Globus pallidus (tissue), 1 donor: ENCODE data around the gene RAB11FIP2.
A peak's percentile ranks its signal among the peaks of the same experiment; 100 is the strongest.

ENCODE experiments used
- DNase-seq: peaks from one replicate; pipeline ENCODE4 v3.0.0-alpha.2; 2015; ENCODE audit warnings: low spot score

RAB11FIP2 gene

GRCh38 chr10:118034791-118035261 lies 11.9 kb downstream of the RAB11FIP2 start:
- no peak for DNase-seq

DNA sequence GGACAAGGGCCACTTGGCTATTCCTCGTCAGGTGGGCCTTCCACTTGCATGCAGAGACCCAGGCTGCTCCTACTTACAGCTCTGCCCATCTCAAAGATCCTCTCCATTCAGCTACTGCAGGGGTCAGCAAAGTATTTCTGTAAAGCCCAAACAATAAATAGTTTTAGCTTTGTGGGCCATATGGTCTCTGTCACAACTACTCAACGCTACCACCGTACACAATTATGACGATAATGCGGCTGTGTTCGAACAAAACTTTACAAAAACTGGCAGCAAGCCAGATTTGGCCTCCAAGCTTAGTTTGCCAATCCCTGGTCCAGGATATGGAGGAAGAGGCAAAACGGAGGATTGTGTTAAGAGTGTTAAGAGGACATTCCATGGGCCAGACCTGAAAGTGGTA lies 12.8 kb downstream of the RAB11FIP2 start:
- DNase-seq = no peak

- DNase-seq = no peak
Measured at GRCh38 chr10:118032564-118032963, 14.2 kb downstream of the RAB11FIP2 start.

- DNase-seq = no peak
Measured at GRCh38 chr10:118031351-118032075, 15.2 kb downstream of the RAB11FIP2 start.

- DNase-seq = no peak
Measured at GRCh38 chr10:118028619-118029018, 18.1 kb downstream of the RAB11FIP2 start.

GRCh38 chr10:118027397-118027796 lies 19.3 kb downstream of the RAB11FIP2 start:
- DNase-seq = peak; percentile 83

- DNase-seq = no peak
Measured at GRCh38 chr10:118026936-118027335, 19.8 kb downstream of the RAB11FIP2 start.

DNA sequence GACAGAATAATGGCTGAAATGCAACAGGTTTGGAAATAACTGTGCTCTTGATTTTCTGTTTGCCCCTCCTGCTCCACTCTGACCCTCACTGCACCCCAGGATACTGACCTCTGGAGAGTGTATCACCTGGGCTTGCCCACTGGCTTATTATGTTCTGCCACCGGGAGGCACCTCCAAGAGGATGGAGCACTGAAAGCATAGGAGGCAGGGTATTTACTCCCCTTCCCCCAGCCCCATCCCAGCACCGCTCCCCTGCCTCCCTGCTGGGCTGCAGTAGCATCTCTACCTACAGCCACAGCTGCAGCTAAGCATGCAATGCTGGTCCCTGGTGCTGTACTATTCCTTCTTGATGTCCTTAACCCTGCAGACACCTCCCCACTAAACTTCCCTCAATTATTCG lies 26.4 kb downstream of the RAB11FIP2 start:
- DNase-seq = no peak

- DNase-seq = no peak
Measured at GRCh38 chr10:118017850-118018249, 28.9 kb downstream of the RAB11FIP2 start.

DNA sequence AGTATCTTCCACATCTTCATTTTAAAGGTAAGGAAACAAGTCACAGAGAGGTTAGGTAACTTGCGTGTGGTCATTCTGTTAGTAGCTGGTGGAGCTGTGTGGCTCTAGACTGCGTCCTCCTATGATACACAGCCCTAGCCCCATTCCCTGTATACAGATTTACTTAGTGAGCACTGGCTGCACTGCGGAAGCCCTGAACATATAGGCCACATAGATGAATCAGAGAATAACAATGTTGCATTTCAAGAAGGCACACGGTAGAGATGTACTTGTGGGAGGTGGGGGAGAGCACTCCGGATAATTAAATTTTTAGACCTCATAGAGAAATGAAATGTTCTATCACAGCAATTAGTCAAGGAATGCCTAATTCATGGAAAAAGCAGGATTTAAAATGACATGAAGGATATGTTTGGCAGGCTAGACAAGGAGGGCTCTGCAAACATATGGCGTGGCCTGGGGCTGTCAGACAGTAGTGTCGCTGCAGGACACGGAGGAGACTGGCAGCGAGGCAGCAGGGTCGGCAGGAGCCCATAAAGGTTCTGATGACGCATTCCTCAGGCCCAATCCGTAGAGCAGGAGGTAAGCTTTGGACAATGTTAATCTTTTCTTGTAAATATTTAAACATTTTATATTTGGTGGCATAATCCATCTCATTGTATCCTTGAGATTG lies 29.5 kb downstream of the RAB11FIP2 start:
- DNase-seq = no peak

DNA sequence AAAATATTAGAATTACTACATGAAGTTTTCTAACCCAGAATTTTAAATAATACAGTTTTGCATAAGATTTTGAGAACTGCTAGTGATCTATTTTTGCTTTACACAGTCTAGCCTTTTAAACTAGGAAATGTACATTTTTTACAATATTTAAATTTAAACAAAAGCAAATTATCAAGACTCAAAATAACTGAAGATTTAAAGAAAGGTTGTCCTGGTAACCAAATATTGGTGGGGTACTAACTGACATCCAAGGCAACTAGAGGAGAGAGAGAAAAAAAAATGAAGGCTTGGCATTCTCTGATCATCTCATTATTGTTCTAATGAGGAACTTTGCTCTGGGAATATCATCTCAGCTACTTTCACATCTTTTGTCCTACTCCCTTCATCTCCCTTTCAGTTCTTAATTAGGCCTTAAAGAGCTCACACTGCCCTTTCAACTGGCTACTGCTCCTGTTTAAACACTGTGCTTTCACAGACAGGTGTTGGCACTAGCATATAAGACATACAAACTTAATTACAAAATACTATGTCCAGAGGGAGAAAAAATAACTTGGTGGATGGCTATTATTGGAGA lies 33.7 kb downstream of the RAB11FIP2 start:
- no peak for DNase-seq

- no peak for DNase-seq
Measured at GRCh38 chr10:118007773-118008172, 39.0 kb downstream of the RAB11FIP2 start.

DNA sequence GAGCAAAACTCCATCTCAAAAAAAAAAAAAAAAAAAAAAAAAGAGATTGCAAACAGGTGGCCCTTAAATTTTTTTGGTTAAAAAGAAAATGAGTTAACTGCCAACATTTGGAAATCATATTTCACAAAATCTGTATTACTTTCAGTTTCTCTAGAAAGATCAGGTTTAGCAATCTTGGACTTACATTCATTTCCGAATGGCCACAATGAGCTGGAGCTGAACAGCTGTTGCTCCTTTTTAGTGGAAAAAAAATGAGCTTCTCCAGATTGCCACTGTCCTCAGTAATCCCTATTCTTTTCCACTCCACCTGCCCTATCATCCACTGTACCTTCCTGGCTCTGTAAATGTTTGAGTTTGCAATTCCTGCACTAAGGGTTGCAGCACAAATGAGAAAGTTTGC lies 43.6 kb downstream of the RAB11FIP2 start:
- no peak for DNase-seq

GRCh38 chr10:118002581-118002980 lies 44.2 kb downstream of the RAB11FIP2 start:
- no peak for DNase-seq

DNA sequence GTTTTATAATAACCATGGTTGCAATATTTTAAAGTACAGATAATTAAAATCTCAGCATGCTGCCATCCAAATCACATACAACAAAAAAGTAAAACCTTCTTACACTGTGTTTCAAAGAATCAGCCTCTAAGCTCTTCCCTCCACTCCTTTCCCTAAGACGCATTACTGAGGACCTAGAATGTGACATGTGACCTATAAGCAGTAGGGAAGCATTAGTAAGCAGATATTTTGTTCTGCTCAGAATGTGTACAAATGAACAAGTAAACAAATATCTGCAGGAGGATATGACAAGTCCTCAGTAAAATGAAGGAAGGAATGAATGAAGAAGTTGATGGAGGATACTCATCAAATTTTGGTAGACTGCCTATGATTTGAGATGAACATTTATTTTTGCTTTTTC lies 49.1 kb downstream of the RAB11FIP2 start:
- DNase-seq = no peak

GRCh38 chr10:117996709-117997108 lies 50.0 kb downstream of the RAB11FIP2 start:
- no peak for DNase-seq

DNA sequence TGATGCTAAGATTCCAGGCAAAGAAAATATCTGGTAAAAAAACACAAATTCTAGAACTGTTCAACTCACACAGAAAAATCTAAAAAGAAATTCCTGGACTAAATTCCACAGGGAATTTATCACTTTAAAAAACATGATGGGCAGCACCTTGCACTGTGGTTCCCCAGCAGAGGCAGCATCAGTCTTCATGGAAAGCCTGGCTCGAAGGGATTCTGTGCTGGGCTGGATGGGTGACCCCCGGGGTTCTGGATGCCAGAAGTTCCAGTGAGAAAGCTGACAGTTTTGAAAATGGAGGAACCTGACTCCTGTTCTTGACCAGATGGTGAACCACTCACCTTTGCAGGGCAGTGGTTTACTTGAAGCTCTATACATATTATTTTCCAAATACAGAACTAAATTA lies 52.0 kb downstream of the RAB11FIP2 start:
- DNase-seq = no peak

DNA sequence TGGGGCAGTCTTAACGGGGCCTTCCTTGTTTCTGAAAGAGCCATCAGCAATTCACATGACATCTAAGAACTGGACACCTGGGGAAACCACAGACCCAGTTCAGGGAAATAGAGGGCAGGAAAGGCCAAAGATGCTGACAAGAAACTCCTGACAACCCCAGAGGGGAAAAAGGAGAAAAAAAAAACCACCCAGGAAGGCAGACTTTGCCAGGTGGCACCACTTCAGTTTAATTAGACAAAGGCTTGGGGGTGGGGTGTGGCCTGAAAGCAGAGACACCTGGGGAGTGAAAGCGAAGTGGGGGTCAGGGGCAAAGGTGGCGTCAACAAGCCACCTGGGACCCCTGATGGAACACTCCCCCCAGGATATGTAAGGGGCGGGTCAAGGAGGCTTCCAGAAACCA lies 53.6 kb downstream of the RAB11FIP2 start:
- no peak for DNase-seq

GRCh38 chr10:117991701-117992100 lies 55.0 kb downstream of the RAB11FIP2 start:
- no peak for DNase-seq

- no peak for DNase-seq
Measured at GRCh38 chr10:117989962-117990361, 56.8 kb downstream of the RAB11FIP2 start.

DNA sequence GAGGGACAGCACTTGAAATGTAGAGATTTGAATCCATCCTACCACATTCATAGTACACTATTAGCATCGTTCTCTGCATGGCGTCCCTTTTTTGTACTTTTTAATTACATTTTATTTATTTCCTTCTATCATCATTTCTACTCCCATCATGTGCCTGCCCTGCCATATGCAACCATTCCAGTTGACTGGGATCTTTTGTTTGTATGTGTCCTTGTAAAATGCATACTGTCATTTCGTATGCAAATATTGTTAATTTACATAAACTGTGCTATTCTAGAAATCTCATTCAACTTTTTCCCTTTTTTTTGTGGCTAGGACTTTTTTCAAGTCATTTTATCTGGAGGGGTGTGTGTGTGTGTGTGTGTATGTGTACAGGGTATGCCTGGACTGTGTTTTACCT lies 57.9 kb downstream of the RAB11FIP2 start:
- no peak for DNase-seq

DNA sequence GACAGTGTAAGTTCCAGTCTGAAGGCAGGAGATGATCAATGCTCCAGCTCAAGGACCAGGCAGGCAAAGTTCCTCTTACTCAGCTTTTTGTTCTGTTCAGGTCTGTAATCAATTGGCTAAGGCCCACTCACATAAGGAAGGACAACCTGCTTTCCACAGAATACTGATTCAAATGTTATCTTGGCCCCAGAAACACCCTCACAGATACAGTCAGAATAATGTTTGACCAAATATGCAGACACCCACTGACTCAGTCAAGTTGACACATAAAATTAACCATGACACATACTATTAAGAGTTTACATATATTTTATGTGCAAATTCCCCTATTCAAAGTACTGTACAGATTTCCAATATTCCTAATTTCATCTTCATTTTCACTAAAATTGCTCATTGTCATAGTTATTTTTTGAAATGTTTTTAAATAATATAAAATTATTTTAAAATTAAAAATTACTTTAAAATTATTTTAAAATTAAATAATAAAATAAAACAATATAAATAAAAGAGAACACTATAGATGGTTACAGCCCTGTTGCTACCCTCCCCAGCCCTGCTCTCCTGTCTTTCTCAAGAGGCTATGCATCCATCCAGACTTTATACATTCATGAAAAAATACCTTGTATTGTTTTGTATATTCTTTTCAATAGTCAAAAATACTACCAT lies 59.4 kb downstream of the RAB11FIP2 start:
- DNase-seq = no peak

- DNase-seq = no peak
Measured at GRCh38 chr10:117983961-117984360, 62.8 kb downstream of the RAB11FIP2 start.
